Suprapubic skin (tissue), 4 donors: ENCODE data around the gene NDUFS2.

ENCODE experiments used
- CTCF ChIP-seq, 2 donors: fragments of 200-600 bp in 1 of 2; fragments of 450-650 bp in 1 of 2; sonication (generic) in 1 of 2; IDR thresholded peaks; one replicate each; pipeline ENCODE4 v1.5.1; 2016 to 2019; ENCODE audit warnings: antibody characterized with exemption in 2 of 2, mild to moderate bottlenecking in 1 of 2, moderate library complexity in 1 of 2
- POLR2A ChIP-seq, 2 donors: fragments of 450-650 bp; IDR thresholded peaks; one replicate each; pipeline ENCODE4 v1.6.1; 2017; ENCODE audit warnings: antibody characterized with exemption in 2 of 2, mild to moderate bottlenecking in 2 of 2, moderate library complexity in 2 of 2
- POLR2AphosphoS5 ChIP-seq, 3 donors: sonication (generic); formaldehyde crosslinking; IDR thresholded peaks; one replicate each; pipeline ENCODE4 v1.6.1; 2017; ENCODE audit warnings: antibody characterized with exemption in 3 of 3

DNA sequence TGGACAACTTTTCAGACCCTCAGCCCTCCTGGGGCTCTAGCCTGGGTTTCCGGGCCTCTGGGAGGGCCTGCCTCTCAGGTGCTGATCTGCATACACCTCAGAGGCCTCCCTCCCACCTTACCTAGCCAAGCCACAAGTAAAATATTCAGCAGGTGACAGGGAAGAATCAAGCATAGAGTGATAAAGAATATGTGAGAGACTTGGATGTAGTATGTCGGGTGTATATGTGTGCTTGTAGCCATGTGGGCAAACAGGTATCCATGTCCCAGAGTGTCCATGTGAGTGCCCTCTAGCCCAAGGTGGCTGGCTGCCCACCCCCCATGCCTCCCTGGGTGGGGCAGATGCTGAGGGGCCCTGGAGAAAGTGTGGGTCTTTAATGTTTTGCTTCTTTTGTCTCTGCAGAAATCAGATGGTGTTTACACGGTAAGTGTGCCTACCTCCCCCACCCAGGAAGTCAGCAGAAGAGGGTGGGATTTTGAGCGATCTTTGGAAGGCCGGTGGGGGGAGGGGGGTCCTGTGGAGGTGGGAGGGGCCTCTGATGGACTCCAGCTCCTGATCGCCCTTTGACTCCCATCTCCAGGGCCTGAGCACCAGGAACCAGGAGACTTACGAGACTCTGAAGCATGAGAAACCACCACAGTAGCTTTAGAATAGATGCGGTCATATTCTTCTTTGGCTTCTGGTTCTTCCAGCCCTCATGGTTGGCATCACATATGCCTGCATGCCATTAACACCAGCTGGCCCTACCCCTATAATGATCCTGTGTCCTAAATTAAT, 16.3 kb downstream of the NDUFS2 start:
- TF ChIP-seq CTCF (IDR thresholded peaks at IDR 0.05) = no peak
- TF ChIP-seq POLR2A (IDR thresholded peaks at IDR 0.05) = no peak
- TF ChIP-seq POLR2AphosphoS5 (IDR thresholded peaks at IDR 0.05) = no peak
